Measurements from ENCODE around the gene MGRN1.
"Not testable (repeated sequence)": the region's sequence is repeated elsewhere in the genome, so short reads cannot be mapped to it uniquely, and the experiment has no call there.

The MGRN1 gene

DNA sequence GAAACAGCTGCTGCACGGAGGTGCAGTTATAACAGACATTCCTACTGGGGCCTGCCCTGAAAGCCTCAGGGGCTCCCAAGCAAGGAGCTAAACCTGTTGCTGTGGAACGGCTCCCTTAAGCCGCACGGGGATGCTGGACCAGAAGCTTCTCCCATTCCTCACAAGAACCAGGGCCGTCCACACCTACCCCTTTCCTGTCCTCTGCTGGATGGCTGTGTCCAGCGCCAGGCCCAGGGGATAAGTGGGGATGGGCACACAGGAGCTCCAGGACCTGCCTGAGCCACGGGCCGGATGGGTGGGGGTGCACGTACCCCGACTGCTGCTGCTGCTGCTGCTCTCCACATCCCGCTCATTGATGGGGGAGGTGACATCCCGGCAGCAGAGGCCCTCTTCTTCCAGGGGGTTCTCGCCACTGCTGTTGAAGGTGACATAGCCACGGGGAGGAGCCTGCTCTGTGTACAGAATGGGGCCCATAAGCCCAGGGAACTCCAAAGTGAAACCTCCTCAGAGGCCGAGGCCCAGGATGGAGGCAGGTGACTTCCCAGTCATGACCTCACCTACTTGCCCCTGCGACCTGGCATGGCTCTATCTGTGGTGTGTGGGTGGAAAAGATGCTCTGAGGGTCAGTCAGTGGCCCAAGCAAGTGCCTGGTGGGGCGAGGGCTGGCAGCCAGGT, 77.3 kb downstream of the MGRN1 start:
- no peak for DNase-seq

- no peak for DNase-seq
Measured at GRCh38 chr16:4702466-4702808, 77.8 kb downstream of the MGRN1 start.

DNA sequence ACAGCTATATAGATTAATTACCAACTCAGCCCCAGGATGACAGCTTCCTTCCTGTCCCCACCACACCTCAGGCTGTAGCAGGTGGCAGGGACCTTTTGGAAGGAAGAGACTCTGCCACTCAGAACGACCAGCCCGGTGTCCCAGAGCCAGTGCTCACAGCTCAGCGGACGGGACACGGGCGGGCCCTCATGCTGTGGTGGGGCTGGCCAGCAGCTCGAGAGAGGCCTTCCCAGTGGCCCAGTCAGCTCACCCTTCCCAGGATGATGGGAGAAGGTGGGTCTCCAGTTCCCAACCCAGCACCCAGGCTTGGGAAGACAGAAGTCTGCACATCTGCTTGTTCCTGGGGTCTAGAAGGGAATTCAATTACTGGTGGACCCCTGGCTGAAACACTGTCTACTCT, 79.3 kb downstream of the MGRN1 start:
- no peak for DNase-seq

- DNase-seq, result no peak
Measured at GRCh38 chr16:4704491-4704890, 79.9 kb downstream of the MGRN1 start.

DNA sequence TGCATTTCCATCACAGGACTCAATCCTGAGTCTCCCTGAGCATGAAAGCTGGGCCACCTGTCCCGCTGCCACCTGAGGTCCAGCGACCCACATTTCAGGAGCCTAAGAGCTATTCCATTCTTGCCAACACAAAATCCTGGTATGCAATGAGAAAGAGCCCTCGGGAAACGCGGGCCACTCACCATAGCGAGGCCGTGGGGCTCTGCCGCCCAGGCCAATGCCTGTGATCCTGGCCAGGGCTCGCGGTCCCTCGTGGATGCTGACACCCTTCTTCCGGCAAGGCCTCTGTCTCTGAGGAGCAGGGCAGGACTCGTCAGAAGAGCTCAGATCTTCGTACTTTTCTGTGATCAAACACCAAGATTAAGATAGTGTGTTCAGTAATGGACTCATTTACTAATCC, 80.3 kb downstream of the MGRN1 start:
- DNase-seq, result no peak

- no peak for DNase-seq
Measured at GRCh38 chr16:4706871-4707270, 82.2 kb downstream of the MGRN1 start.

- DNase-seq, result no peak
Measured at GRCh38 chr16:4709481-4709880, 84.9 kb downstream of the MGRN1 start.

DNA sequence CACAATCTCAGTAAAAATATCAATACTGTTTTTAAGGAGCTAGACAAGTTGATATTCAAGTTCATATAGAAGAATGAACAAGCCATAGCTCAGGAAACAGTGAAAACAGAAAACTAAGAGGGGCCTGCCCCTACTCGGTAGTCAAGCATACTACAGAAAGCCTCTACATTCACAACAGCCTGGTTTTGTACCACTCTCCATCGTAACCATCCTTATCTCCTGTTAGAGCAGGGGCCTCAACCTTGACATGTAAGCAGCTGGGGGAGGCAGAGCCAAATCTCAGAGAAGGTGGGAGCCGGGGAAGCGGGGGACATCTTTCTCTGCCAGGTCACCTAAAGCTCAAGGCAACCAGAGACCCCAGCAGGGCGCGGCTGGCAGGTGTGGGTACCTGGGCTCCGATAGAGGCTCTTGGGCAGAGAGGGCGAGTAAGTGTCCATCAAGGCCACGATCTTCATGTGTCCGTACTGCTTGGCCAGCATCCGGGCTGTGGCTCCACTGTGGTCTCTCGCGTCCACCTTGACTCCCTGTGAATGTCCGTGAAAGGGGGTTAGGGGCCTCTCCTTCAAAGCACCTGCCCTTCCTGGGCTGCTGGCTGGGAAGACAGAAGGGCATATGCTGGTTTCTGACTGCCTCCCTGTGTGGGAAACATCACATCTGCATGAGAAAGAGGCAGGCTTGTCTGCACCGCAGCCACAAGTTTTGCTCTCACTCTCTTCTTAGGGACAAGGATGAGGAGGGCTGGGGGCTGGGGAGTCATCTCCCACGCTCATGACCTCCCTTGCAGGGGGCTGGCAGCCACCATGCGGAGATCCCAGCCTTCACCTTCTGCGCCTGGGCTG, 89.3 kb downstream of the MGRN1 start:
- DNase-seq, result no peak

DNA sequence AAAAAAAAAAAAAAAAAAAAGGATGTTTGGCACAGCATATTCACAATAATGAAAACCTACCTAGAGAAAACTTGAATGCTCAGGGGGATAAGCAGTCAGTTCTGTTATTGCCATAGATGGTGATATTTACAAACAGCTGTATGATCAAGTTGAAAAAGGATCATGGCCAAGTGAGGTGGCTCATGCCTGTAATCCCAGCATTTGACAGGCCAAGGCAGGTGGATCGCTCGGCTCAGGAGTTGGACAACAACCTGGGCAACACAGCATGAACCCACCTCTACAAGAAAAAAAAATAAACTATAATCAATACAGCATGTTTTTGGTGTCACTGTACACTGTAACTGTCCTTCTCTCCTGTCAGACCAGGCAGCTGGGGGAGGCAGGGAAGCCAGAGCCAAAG, 90.4 kb downstream of the MGRN1 start:
- no peak for DNase-seq

GRCh38 chr16:4718466-4718865, 93.8 kb downstream of the MGRN1 start:
- DNase-seq, result no peak

GRCh38 chr16:4723071-4723767, 98.6 kb downstream of the MGRN1 start:
- DNase-seq, result no peak

GRCh38 chr16:4724661-4725270, 100.1 kb downstream of the MGRN1 start:
- DNase-seq, result no peak

- DNase-seq, result no peak
Measured at GRCh38 chr16:4726616-4727015, 102.0 kb downstream of the MGRN1 start.

GRCh38 chr16:4728676-4729075, 104.0 kb downstream of the MGRN1 start:
- DNase-seq, result no peak

DNA sequence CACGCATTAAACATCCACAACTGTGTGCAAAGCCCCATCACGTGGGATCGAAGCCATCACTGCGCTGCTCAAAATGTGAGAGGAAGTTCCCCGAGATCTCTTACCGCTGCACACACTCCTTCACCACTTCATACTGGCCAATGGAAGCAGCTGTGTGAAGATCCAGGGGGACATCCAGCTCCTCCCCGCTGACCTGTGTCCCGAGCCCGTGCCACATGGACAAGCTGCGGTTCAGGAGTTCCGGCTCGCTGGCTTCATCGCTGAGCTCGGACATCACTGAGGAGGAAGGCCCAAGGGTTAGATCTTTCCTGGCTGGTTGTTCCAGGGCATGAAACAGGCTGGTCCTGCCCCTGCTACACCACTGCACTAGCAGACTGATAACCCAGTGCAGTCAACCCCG, 105.2 kb downstream of the MGRN1 start:
- DNase-seq, result no peak

DNA sequence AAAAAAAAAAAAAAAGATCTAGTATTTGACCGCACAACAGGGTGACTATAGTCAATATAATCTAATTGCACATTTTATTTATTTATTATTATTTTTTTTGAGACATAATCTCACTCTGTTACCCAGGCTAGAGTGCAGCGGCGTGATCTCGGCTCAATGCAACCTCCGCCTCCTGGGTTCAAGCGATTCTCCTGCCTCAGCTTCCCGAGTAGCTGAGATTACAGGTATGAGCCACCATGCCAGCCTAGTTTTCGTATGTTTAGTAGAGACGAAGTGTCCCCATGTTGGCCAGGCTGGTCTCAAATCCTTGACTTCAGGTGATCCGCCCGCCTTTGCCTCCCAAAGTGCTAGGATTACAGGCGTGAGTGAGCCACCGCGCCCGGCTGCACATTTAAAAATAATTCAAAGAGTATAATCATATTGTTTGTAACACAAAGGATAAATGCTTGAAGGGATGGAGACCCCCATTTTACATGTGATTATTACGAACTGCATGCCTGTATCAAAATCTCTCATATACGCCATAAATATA, 108.7 kb downstream of the MGRN1 start:
- DNase-seq, result no peak

DNA sequence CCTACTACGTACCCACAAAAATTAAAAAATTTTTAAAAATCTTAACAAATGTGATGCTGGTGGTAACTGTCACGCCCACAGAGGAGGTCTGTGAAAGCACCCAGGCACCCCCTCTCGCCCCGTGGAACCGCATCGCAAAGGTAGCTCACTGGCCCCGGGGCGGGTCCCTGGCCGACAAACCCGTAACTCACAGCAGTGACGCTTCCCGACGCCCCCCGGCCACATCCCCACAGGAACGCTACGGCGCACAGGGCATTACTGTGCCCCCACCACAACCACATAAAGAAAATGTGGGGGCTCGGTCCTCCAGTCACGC, 109.1 kb downstream of the MGRN1 start:
- DNase-seq, result no peak

- DNase-seq, result peak; percentile 63
Measured at GRCh38 chr16:4734063-4734729, 109.6 kb downstream of the MGRN1 start, which contains the start of the genes ANKS3 and DNAAF8. Gene ANKS3 (minus strand): TSS chr16:4734271. CDS start chr16:4730149, 4,122 bp downstream. Gene DNAAF8 (plus strand): TSS chr16:4734537. CDS start chr16:4736515, 1,978 bp downstream.

DNA sequence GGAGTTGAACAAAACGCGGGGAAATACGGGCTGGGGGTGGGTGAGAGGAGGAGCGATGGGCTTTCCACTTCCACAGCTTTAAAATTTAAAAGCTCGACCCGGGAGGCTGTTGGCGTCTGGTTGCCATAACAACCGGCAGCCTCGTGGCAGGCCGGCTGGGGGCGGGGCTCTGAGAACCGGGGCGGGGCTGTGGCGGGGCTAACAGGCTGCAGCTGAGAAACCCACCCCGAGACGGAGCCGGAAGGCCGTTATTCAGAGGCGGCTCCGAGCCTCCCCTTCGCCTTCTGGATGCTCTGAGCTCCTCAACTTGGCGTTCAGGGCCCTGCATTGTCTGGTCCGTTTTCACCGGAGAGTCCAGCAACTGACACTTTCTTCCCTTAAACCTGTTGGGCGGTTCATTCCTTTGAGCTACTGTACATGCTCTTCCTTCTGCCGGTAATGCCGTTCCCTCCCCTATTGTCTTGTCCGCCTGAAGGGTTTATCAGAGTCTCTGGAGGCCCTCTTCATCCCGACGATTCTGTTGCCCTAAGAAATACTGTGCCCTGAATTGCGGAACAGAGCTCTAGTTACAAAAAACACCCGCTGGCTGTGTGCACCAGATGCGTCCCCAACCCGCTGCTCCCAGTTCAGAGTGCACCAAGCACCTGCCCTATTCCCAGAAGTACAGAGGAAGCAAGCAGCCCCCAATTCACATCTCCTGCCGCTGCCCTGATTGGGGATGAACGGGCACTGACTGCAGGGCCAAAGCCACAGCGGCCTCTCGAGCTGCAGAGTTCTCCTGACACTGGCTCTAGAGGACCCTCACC, 110.3 kb downstream of the MGRN1 start:
- peak; percentile 65 for DNase-seq

DNA sequence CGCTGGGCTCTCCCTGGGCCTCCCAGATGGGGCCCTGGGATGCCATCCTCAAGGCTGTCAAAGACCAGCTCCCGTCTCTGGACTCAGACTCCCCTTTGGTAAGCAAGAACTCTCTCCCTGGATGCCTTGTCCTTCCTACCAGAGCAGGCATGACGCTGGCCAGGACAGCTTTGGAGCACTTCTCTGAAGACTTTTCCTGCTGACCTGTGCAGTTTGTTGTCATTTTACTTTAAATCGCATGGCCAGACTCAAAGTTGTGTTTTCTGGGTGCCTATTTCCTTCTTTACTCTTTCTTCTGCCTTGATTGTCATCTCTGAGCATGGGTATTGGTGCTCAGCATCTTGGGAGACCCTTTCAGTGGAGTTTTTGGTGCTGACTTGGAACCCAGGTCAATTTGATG, 111.9 kb downstream of the MGRN1 start:
- no peak for DNase-seq

DNA sequence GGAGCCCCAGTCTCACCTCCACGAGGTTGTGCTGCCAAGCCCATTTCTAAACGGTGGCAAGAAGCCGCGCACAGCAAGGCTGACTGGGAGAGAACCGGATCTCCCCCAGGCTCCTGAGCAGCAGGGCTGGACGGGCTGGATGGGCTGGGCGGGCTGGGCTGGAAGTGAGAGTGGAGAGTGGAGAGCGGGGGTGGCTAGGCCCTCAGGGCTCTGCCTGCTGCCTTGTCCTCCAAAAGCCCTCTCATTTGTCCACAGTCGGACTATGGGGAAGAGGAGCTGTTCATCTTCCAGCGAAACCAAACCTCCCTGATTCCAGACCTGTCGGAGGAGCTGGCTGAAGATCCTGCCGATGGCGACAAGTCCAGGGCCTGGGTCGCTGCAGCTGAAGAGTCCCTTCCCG, 112.9 kb downstream of the MGRN1 start:
- no peak for DNase-seq

DNA sequence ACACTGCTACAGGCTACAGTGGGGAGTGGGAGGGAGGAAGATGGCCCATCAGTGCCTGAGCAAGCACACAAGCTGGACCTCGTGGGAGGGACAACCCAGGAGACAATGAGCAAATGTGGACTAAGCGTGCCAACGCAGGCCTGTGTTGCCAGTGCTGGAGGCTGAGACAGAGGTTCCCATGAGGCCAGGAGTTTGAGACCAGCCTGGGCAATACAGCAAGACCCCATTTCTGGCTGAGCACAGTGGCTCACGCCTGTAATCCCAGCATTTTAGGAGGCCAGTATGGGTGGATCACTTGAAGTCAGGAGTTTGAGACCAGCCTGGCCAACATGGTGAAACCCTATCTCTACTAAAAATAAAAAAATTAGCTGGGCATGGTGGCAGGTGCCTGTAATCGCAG, 113.7 kb downstream of the MGRN1 start:
- not testable (repeated sequence) for DNase-seq

Measured in NCI-H1105 treated with DMSO at 0.1 percent for 48 hours (cell line).